Stimulated activated CD8-positive, alpha-beta memory T cell treated with anti-CD3 and anti-CD28 coated beads, Interleukin-2, amount 100 ng/mL, for 48 hours (primary cell): ENCODE measurements around the gene PRSS53.

Source experiments
- DNase-seq, 2 donors: peaks; one replicate each; pipeline ENCODE4 v3.0.0-alpha.2; 2020; ENCODE audit warnings: low read depth in 2 of 2

PRSS53 gene

GRCh38 chr16:31094088-31094423 is 5.3 kb upstream of the PRSS53 start:
- DNase-seq: no peak

GRCh38 chr16:31093132-31093703 is 4.5 kb upstream of the PRSS53 start:
- DNase-seq: no peak

- no peak for DNase-seq
These were observed 3.6 kb upstream of the PRSS53 start for GRCh38 chr16:31092330-31092729.

- DNase-seq: no peak
These were observed 1.8 kb upstream of the PRSS53 start for GRCh38 chr16:31090540-31090939.

GRCh38 chr16:31089199-31089598 is 456 bp upstream of the PRSS53 start:
- DNase-seq: no peak

- DNase-seq: no peak
These were observed 772 bp downstream of the PRSS53 start for GRCh38 chr16:31087971-31088370.

GRCh38 chr16:31087481-31087880 is 1.3 kb downstream of the PRSS53 start:
- no peak for DNase-seq

GRCh38 chr16:31086629-31086906 is 2.2 kb downstream of the PRSS53 start:
- DNase-seq: no peak

GRCh38 chr16:31085873-31086628 is 2.7 kb downstream of the PRSS53 start:
- DNase-seq: no peak

GRCh38 chr16:31085411-31085810 is 3.3 kb downstream of the PRSS53 start:
- no peak for DNase-seq

GRCh38 chr16:31084584-31085302 is 4.0 kb downstream of the PRSS53 start:
- no peak for DNase-seq

GRCh38 chr16:31083981-31084380 is 4.8 kb downstream of the PRSS53 start:
- DNase-seq: no peak

- no peak for DNase-seq
These were observed 5.2 kb downstream of the PRSS53 start for GRCh38 chr16:31083556-31083955.

- DNase-seq: no peak
These were observed 5.7 kb downstream of the PRSS53 start for GRCh38 chr16:31083081-31083480.

GRCh38 chr16:31082368-31083045 is 6.2 kb downstream of the PRSS53 start:
- no peak for DNase-seq

GRCh38 chr16:31081428-31082351 is 7.1 kb downstream of the PRSS53 start:
- no peak for DNase-seq

GRCh38 chr16:31080756-31081419 is 7.9 kb downstream of the PRSS53 start:
- DNase-seq: no peak

- no peak for DNase-seq
These were observed 8.6 kb downstream of the PRSS53 start for GRCh38 chr16:31080035-31080629.

GRCh38 chr16:31079342-31079944 is 9.3 kb downstream of the PRSS53 start:
- DNase-seq: no peak

GRCh38 chr16:31078597-31079341 is 10.0 kb downstream of the PRSS53 start:
- DNase-seq: no peak
